HG03457 (cell line): ENCODE data around the gene CRX.
"Not testable (repeated sequence)": the region's sequence is repeated elsewhere in the genome, so short reads cannot be mapped to it uniquely, and the experiment has no call there.

Source experiments
- ATAC-seq: cut with Tn5 transposase; IDR thresholded peaks from one replicate; pipeline ENCODE4 v1.9.1; 2021; ENCODE audit warnings: moderate number of reproducible peaks; ENCODE audit not compliant: unreplicated experiment

Gene CRX

GRCh38 chr19:47821460-47822020 lies at the start of gene CRX:
CRX (plus strand) TSS chr19:47821937; CDS start chr19:47834444, 12,507 bp downstream.
- ATAC-seq, result no peak

DNA sequence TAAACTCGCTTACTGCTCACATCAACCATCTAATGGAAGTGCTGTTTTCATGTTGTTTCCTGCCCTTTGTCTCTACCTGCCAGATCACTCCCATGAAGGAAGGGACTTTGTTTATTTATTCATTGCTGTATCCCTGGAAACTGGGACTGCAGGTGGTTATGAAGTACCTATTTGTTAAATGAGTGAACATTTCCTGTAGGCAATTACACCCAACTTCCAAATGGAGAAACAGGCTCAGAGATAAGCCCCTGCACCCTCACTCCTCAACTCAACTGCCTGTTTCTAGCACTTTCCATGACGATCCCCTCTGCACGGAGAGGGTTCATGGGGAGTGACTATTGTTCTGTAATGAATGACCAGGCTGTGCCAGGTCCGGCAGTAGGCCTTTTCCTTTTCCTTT lies 45.2 kb upstream of the CRX start:
- no peak for ATAC-seq

DNA sequence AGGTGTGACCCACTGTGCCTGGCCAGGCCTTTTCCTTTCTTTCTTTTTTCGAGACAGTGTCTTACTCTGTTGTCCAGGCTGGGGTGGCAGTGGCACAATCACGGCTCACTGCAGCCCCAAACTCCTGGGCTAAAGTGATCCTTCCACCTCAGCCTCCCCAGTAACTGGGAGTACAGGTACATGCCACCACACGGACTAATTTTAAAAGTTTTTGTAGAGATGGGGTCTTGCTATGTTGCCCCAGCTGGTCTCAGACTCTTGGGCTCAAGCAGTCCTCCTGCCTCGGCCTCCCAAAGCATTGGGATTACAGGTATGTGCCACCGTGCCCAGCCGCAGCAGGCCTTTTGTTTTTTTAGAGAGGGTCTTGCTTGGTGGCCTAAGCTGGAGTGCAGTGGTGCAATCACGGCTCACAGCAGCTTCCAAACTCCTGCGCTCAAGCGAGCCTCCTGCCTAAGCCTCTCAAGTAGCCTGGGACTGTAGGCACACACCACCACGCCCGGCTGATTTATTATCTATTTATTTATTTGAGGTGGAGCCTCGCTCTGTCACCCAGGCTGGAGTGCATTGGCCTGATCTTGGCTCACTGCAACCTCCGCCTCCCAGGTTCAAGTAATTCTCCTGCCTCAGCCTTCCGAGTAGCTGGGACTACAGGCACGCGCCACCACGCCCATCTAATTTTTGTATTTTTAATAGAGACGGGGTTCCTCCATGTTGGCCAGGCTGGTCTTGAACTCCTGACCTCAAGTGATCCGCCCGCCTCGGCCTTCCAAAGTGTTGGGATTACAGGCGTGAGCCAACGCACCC lies 44.3 kb upstream of the CRX start:
- not testable (repeated sequence) for ATAC-seq

GRCh38 chr19:47778049-47778953 lies 43.4 kb upstream of the CRX start, which contains the start of gene SELENOW:
SELENOW (plus strand) TSS chr19:47778703; CDS start chr19:47778786, 83 bp downstream.
- no peak for ATAC-seq

- ATAC-seq, result no peak
These were observed 42.8 kb upstream of the CRX start for GRCh38 chr19:47778954-47779351.

DNA sequence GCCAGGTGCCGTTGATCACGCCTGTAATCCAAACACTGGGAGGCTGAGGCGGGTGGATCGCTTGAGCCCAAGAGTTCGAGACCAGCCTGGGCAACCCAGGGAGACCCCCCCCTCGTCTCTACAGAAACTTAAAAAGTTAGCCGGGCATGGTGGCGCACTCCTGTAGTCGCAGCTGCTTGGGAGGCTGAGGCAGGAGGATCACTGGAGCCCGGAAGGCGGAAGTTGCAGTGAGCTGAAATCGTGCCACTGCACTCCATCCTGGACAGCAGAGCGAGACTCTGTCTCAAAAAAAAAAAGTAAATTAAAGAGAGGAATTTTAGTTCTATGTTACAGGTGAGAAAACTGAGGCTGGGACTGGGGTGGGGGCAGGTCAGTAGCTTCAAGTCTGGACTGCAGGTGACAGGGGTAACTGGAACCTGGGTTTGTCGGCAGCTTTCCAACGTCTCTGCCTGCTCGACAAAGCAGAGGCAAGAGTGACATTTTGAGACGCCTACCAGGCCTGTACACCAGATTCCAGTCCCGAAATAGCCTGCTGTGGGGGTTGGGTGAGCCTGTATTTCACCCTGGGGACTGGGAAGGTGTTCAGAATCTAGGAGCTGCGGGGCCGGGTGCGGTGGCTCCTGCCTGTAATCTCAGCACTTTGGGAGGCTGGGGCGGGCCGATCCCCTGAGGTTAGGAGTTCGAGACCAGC lies 42.1 kb upstream of the CRX start:
- ATAC-seq, result no peak

DNA sequence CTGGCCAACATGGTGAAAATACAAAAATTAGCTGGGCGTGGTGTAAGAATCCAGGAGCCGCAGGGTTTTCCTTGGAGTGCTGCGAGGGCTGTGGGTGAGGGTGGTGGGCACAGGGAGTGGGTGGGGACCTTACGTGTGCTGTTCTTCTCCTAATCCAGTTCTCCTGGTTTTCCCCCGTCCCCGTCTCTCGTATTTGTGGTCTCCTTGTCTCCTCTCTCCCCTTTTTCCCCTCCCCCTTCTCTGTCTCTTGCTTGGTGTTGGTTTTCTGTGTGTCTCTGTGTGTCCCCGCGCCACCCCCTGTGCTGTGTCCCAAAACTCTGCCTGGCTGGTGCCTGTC lies 41.6 kb upstream of the CRX start:
- ATAC-seq, result no peak

DNA sequence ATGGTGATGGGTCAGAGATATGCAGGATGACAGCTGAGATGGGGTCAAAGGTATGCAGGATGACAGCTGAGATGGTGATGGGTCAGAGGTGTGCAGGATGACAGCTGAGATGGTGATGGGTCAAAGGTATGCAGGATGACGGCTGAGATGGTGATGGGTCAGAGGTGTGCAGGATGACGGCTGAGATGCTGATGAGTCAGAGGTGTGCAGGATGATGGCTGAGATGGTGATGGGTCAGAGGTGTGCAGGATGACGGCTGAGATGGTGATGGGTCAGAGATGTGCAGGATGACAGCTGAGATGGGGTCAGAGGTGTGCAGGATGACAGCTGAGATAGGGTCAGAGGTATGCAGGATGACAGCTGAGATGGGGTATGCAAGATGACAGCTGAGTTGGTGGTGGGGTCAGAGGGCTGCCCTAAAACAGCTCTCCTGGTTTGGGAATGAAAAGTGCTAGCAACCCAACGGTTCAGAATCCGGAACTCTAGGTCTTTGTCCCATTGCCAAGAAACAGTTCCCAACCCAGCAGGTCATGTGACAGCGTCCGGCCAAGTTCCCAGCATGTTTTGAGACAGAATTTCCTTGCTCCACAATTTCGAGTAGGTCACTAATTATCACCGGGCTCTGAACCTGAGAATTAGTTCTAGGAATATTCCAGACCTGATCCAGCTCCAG lies 40.0 kb upstream of the CRX start:
- ATAC-seq, result no peak

- ATAC-seq, result no peak
These were observed 35.2 kb upstream of the CRX start for GRCh38 chr19:47786566-47786965.

- not testable (repeated sequence) for ATAC-seq
These were observed 34.4 kb upstream of the CRX start for GRCh38 chr19:47787307-47787706.

DNA sequence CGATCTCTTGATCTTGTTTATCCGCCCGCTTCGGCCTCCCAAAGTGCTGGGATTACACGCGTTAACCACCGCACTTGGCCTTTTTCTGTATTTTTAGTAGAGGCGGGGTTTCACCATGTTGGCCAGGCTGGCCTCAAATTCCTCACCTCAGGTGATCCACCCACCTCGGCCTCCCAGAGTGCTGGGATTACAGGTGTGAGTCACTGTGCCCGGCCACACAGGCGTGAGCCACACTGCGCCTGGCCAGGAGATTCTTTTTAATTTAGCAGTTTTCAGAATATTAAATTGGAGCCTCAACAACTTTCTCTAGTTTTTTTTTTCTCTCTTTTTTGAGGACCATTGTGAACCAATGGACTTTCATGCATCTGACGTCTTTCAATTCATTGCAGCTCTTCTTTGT lies 31.9 kb upstream of the CRX start:
- ATAC-seq, result not testable (repeated sequence)

DNA sequence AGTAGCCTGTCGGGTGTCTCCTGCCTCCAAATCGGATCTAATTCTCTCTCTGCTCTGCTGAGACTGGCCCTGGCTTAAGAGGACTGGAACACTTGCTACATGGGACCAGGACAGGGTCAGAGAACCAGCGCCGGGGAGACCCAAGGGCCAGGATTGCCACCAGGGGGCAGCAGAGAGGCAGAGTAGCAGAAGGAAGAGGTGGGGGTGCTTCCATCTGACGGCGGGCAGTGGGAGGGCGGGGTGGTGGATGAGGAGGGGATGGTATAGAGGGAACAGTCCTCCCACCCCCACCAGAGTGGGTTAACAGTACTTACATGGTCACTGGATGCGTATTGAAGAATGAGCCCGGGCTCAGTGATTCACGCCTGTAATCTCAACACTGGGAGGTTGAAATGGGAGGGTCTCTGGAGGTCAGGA lies 31.3 kb upstream of the CRX start:
- ATAC-seq, result no peak

- no peak for ATAC-seq
These were observed 29.1 kb upstream of the CRX start for GRCh38 chr19:47792616-47793015.

DNA sequence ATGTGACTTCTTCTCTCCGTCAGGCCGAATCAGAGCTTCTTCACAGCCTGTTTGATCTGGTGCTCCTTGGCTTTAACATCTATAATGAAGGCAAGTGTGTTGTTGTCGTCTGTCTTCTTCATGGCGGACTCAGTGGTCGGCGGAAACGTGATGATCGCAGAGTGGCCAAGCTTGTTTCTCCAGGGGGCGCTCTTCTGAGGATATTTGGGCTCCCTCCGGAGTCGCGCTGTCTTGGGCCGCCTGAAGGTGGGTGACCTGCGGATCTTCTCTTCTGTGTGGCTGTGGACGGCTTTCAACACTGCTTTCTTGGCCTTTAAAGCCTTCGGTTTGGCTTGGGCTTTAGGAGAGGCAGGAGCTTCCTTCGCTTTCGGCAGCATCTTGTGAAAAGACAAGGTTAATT lies 27.2 kb upstream of the CRX start:
- ATAC-seq, result no peak

DNA sequence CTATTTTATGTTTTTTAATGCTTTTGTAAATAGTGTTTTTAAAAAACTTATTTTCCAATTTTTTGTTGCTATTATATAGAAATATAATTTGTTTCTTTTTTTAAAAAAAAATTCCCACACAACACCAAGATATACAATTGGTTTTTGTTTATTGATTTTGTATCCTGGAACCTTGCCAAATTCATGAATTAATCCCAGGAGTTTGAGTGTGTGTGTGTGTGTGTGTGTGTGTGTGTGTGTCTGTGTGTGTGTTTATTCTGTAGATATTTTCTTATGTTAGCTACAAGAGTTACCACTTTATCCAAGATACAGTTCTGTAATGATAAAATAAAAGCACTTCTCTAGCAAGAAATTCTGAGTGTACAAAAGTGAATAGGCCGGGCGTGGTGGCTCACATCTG lies 25.0 kb upstream of the CRX start:
- ATAC-seq, result no peak

- ATAC-seq, result no peak
These were observed 23.5 kb upstream of the CRX start for GRCh38 chr19:47797996-47798903.

DNA sequence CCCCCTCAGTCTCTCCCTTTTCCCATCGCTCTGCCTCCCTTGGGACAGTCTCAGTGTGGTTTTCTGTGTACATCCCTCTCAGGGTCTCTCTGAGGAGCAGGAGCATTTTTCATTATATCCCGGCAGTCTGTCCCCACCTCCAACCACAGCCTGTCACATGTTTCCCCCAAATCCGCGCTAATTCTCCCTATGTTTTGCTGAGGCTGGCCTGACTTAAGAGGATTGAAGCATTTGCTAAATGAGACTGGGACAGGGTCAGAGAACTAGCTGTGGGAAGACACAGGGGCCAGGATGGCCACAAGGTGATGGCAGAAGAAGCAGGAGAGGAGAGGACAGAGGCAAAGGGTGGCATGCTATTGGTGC lies 22.9 kb upstream of the CRX start:
- no peak for ATAC-seq

DNA sequence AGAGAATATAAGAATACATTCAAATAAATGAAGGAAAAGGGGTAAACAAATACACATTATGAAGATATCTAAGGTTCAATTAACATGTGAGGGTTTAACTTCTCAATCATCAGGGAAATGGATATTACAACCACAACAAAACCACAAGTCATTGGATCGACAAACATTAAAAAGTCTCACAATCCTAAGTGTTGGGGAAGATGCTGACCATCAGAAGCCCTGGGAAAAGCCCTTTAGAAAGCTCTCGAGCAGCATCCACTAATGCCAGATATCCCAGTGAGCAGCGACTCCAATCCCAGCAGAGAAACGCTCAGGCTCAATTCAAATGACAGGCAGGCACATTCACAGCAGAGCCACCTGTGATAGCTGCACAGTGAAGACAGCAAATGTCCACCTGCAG lies 20.5 kb upstream of the CRX start:
- ATAC-seq, result no peak

- no peak for ATAC-seq
These were observed 19.2 kb upstream of the CRX start for GRCh38 chr19:47802521-47803043.
